C4-2B (cell line): ENCODE results near the gene STK17B.

ENCODE experiments used
- H3K27ac ChIP-seq: fragments of 450-650 bp; 2 replicates; pipeline ENCODE4 v1.5.1; 2017
- CTCF ChIP-seq: fragments of 450-650 bp; conservative IDR thresholded peaks from 2 replicates; pipeline ENCODE4 v1.5.1; 2017; ENCODE audit warnings: mild to moderate bottlenecking
- ZFX ChIP-seq: fragments of 450-650 bp; IDR thresholded peaks from 2 replicates; pipeline ENCODE4 v1.6.1; 2017

The STK17B gene

DNA sequence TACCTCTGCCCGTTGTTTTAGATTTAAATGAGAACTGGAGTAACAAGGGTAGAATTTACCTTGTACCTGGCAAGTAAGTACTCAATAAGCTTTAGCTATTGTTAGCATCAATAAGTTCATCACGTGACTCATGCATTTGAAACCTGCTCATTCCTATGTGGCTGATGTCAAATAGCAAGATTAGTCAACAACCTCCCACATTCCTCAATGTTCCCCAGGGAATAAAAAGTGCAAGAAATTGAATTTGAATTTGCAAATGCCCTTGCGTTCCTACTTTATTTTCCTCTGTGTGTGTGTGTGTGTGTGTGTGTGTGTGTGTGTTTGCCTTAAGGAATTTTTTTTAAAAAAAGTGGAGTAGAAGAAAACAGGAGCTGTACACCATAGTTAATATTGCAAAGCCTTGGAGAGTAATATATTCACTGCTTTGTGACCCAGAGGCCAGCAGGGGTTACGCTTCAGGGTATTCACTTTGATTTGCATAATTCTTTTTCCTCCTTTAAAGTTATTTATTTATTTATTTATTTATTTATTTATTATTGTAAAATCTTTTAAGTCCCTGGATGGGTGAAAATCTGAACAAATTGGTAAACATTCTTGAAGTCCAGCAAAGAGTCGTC, 58.9 kb downstream of the STK17B start:
- TF ChIP-seq ZFX (no peak), CTCF (no peak)
- H3K27ac ChIP-seq, result no peak overlapping the region

DNA sequence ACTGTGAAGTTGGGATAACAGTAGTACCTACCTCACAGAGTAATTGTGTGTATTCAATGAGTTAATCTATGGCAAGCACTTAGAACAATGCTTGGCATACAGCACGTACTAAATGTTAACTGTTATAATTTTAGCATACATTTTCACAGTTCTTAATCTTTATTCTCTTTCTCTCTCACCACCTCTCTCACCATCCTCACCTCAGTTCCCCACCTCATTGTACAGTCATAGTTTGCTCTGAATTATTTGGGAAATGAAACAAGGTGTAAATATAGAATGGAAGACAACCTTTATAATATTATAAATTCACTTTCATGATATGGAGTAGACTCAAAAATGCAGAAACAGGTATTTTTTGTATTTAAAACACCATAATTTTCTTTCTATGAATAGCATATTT, 62.8 kb downstream of the STK17B start:
- TF ChIP-seq ZFX, result no peak
- no peak for TF ChIP-seq CTCF

DNA sequence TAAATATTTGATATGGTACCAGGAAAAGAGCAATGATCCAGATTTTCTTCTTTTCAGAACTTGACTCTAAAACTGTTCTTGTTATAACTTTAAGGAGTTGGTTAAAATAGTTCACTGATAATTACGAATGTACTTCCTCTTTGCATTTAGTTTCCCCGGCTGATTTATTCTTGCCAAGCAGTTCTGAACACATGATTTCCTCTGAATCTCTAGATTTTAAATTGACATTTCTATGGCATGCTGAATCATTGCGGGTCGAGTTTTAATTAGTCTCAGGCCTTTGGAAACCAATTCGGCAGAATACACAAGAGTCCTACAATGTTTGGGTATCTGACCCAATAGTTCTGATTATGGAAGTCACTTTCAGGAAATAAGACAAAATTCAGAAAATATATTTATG, 65.4 kb downstream of the STK17B start:
- no peak overlapping the region for H3K27ac ChIP-seq
- TF ChIP-seq CTCF, result no peak
- no peak for TF ChIP-seq ZFX

More for the DNA sequence above, 62.8 kb downstream of the STK17B start:
- H3K27ac ChIP-seq, result no peak overlapping the region

GRCh38 chr2:196104066-196104465, 67.3 kb downstream of the STK17B start:
- TF ChIP-seq ZFX (no peak), CTCF (no peak)
- H3K27ac ChIP-seq, result no peak overlapping the region

DNA sequence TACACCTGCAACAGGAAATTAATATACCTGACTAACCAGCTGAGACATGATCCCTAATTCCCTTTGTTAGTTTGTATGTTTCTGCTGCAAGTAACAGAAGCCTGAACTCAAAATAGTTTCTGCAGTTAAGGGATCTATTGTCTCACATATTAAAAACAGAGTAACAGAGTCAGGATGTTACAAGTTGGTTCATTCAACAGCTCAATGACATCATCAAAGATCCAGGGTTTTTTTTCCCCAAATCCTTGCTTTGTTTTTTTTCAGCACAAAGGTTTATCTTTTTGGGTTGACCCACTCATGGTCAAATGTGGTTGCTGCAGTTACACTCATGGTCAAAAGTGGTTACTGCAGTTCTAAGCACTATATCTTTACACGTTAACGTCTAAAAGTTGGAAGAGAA, 67.8 kb downstream of the STK17B start:
- no peak overlapping the region for H3K27ac ChIP-seq
- TF ChIP-seq ZFX (no peak), CTCF (no peak)

DNA sequence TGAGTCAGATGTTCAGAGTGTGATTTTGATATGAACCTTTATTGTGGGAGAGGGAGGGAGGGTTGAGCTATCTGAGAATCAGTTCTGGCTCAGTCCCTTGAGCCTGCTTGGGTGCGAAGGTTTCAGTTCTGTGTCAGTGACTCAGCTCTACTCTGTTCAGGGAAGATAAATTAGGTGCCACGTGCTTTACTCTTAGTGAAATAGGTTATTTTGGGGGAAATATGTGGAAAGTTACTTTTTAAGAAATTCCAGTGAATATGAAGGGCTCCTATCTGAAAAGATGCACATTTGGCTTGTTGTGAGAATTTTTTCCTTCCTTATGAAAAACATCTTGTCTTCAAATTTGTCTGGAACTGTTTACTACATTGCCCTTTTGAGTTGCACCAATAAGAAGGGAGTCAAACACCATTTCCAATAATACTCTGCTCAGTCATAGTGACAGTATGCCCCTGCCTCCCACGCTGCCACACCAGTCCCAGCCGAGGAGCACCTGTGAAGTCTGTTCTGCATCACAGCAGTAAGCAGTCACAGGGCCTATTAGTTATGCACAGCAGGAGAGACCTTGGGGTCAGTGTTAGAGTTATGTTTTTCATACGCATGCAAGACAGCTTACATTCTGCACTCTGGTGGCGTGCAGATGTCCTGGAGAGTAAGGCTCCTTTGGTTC, 69.9 kb downstream of the STK17B start:
- no peak overlapping the region for H3K27ac ChIP-seq
- TF ChIP-seq CTCF (no peak), ZFX (no peak)

- no peak overlapping the region for H3K27ac ChIP-seq
- TF ChIP-seq ZFX, result no peak
- no peak for TF ChIP-seq CTCF
Observed at GRCh38 chr2:196099916-196100315, 71.5 kb downstream of the STK17B start.
